ENCODE data around the gene ADAP1. TPM values are rescaled to one million over a fixed set of nuclear protein-coding genes. Genes with fewer than 3 reads are reported as not detected.

ADAP1 gene
- total and polyA plus RNA-seq, 2 of the 13 experiments (the other 11 are each of a cell fraction or from before 2014, with no cell fraction given): 10.5 to 24.6 TPM

- TF ChIP-seq ZNF646 (CRISPR knock-in tag; IDR thresholded peaks at IDR 0.05) (no peak), IRX3 (CRISPR knock-in tag; IDR thresholded peaks at IDR 0.05; ENCODE audit: borderline replicate concordance, low read depth) (no peak), ZNF614 (CRISPR knock-in tag; IDR thresholded peaks at IDR 0.05; ENCODE audit: borderline replicate concordance) (no peak)
Measured at GRCh38 chr7:849781-850180, 104.7 kb downstream of the ADAP1 start (continued).

GRCh38 chr7:849145-849544 lies 105.3 kb downstream of the ADAP1 start:
- Histone ChIP-seq H3K27ac (ENCODE audit: extremely low read length, insufficient read depth, low read length) (no peak overlapping the region), H4K20me1 (ENCODE audit: insufficient read depth, low read length) (no peaks in the 10 kb centered on the region), H3K4me3 (replicated peaks in 1 of 3; ENCODE audit: insufficient read depth in 1 of 3, low read depth in 2 of 3, low read length in 3 of 3) (no peak overlapping the region), H3K9me3 (ENCODE audit: low read length) (no peaks in the 10 kb centered on the region), H3K4me1 (ENCODE audit: insufficient read depth, low read length) (no peaks in the 10 kb centered on the region), H3K36me3 (replicated peaks in 1 of 2; ENCODE audit: control insufficient read depth in 1 of 2, insufficient read depth in 2 of 2, low read length in 2 of 2) (peaks cover 17 to 53% of the 10 kb centered on the region in 2 experiments), H3K4me2 (ENCODE audit: low read depth, low read length) (no peak overlapping the region), H3K9ac (ENCODE audit: insufficient read depth, low read depth, low read length) (no peak overlapping the region), H2AFZ (ENCODE audit: low read length) (no peak overlapping the region), H3K27me3 (ENCODE audit: control insufficient read depth in 1 of 2, insufficient read depth in 2 of 2, low read length in 2 of 2) (no peaks in the 10 kb centered on the region), H3K79me2 (ENCODE audit: insufficient read depth, low read length) (no peaks in the 10 kb centered on the region)
- POLR2A ChIA-PET: no interaction called here
- DNase-seq (ENCODE audit: low spot score) (no peak), FAIRE-seq (no peak), ATAC-seq (no peak)
- in situ Hi-C loops (cut with HindIII; ENCODE audit: extremely low pct_ligation_motif_present, low pct_unique_long_range_greater_than_20kb): no loop called here
- intact Hi-C loops (cut with micrococcal nuclease; ENCODE audit: unreplicated experiment): no loop called here
- WGBS (ENCODE audit: low lambda C conversion rate): 91% methylated on average over 13 of the region's 14 CpGs
- BruUV-seq (replicated peaks): no TSS peak
- CTCF ChIA-PET (ENCODE audit: low intra/inter-chr PET ratio, low total read pairs): no interaction called here
- TF ChIP-seq ZNF792 (CRISPR knock-in tag; IDR thresholded peaks at IDR 0.05) (no peak), BRCA1 (CRISPR knock-in tag; IDR thresholded peaks at IDR 0.05) (no peak), ETV5 (CRISPR knock-in tag; IDR thresholded peaks at IDR 0.05; ENCODE audit: borderline replicate concordance) (no peak), HDAC1 (CRISPR knock-in tag; IDR thresholded peaks at IDR 0.05) (no peak), STAT6 (CRISPR knock-in tag; IDR thresholded peaks at IDR 0.05; ENCODE audit: borderline replicate concordance) (no peak), IRF2 (CRISPR knock-in tag; IDR thresholded peaks at IDR 0.05) (no peak), ZNF563 (CRISPR knock-in tag; IDR thresholded peaks at IDR 0.05) (no peak), ARNT (IDR thresholded peaks at IDR 0.05) (no peak), FLYWCH1 (CRISPR knock-in tag; IDR thresholded peaks at IDR 0.05) (no peak), FOXK1 (CRISPR knock-in tag; IDR thresholded peaks at IDR 0.05; ENCODE audit: borderline replicate concordance, low read depth) (no peak), ZNF781 (CRISPR knock-in tag; IDR thresholded peaks at IDR 0.05; ENCODE audit: borderline replicate concordance, not compliant biosample characterization) (no peak), GATAD2A (CRISPR knock-in tag; IDR thresholded peaks at IDR 0.05) (no peak)
